ENCODE results near the gene LPO.
A peak's percentile ranks its signal among the peaks of the same experiment; 100 is the strongest.

The LPO gene

DNA sequence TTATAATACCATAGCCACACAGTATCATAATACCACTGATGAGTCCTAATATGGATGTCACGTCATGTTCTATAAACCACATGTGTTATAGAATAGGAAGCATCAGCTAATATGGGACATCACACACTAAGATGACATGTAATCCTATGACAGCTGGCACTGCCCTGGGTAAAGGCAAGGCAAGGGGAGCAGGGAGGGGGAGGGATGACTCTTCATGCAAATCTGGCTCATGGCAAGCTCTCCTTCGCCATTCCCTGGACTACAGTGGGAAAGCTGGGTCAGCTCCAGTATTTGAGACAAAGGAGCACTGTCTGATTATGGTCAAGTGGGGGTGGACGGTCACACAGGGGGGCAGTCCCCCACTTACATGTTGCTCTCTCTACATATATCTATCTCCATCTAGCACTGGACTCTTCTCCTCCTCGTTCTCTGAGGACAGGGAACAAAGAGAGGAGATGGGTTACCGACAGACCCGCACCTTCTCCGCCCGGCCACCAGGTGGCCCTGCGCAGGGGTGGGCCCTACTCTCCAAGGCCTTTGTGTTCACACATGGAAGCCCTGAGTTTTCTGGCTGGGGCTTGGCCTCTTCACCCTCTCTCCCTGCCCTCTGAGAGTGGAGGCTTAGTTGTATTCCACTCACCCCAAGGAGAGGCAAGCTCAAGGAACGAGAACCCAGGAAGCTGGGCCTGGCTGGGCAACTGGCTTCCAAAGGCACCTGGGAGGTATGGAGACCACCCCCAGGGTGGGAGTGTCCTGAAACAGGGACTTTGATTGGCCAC lies 65.8 kb downstream of the LPO start:
- DNase-seq (ENCODE audit: low spot score): peak; percentile 44

- DNase-seq (ENCODE audit: low spot score): no peak
Observed at GRCh38 chr17:58304750-58305486, 66.5 kb downstream of the LPO start.

- no peak for DNase-seq (ENCODE audit: low spot score)
Observed at GRCh38 chr17:58305626-58306025, 67.2 kb downstream of the LPO start.

- DNase-seq (ENCODE audit: low spot score): no peak
Observed at GRCh38 chr17:58306131-58306951, 68.0 kb downstream of the LPO start.

- DNase-seq (ENCODE audit: low spot score): no peak
Observed at GRCh38 chr17:58307468-58308172, 69.2 kb downstream of the LPO start.

DNA sequence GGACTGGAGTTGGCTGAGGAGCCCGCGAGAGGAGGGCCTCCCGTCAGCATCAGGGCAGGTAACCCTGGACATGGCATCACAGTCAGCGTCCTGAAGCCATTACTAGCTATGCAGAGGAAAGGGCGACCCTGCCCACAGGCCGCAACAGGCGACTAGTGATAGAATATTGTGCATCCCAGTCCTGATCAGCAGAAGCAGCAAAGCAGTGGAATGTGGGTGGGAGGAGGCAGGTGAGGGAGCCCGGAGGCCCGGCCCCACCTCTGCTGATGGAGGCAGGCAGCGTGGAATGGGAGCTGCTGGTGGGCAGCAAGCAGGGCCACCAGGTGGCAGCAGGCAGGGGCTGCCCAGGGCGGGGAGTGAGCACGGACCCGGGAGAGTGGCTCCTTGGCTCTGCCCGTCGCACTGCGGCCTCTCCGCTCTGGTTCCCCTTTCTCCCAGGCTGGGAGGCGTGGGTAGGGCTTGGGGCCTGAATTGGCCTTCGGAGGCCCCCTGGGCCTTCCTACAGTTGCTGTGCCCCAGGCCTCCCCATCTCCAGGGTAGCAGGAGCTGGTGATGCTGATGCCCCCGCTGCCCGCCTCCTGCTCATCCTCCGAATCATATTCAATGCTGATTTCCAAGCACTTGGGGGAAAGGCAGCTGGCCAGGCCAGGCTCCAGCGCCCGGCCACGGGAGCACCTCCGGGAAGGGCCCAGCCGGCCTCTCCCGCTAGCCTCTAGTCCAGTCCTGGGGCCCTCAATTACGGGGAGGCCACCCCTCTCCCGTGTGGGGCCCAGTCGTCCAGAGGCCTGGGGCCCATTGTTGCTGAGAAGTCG lies 70.0 kb downstream of the LPO start:
- no peak for DNase-seq (ENCODE audit: low spot score)

- DNase-seq (ENCODE audit: low spot score): no peak
Observed at GRCh38 chr17:58308985-58309917, 70.9 kb downstream of the LPO start.

GRCh38 chr17:58309918-58310259 lies 71.5 kb downstream of the LPO start:
- no peak for DNase-seq (ENCODE audit: low spot score)

- DNase-seq (ENCODE audit: low spot score): no peak
Observed at GRCh38 chr17:58310511-58311428, 72.4 kb downstream of the LPO start.

DNA sequence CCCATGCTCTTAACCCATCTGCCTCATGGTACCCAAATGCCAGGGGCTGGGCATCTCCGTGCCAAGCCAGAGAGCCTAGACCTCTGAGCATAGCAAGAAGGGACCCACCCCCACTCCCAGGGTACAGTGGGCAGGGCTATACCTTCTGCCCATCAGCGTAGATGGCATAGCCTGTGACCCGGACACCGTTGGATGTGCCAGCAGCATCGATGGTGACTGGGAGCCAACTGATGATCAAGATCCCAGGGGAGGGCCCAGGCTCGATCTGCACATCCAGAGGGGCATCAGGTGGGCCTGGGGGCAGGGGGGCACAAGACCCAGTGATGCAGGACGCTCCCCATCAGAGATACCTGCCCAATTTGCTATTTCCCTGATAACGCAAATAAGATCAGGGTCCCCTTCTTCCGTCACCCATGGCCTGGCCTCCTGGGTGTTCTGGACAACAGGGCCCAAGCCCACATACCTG lies 73.1 kb downstream of the LPO start:
- no peak for DNase-seq (ENCODE audit: low spot score)

GRCh38 chr17:58312021-58312630 lies 73.7 kb downstream of the LPO start:
- no peak for DNase-seq (ENCODE audit: low spot score)

DNA sequence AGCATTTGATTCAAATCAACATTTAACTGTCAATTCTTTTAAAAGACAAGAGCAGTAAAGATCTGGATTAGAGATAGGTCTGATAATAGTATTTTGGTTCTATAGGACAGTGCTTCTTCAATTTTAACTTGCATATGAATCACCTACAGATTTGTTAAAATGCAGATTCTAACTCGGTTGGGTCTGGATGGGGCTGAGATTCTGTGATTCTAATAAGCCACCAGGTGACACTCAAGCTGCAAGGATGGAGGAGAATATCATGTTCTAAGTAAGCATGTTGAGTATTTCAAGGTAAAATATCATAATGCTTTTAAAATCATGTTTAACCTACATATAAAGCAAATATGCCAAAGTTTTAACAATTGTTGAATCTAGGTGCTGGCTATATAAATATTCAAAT lies 74.4 kb downstream of the LPO start:
- no peak for DNase-seq (ENCODE audit: low spot score)

- DNase-seq (ENCODE audit: low spot score): no peak
Observed at GRCh38 chr17:58313815-58314705, 75.7 kb downstream of the LPO start.

GRCh38 chr17:58314706-58315015 lies 76.3 kb downstream of the LPO start:
- no peak for DNase-seq (ENCODE audit: low spot score)

DNA sequence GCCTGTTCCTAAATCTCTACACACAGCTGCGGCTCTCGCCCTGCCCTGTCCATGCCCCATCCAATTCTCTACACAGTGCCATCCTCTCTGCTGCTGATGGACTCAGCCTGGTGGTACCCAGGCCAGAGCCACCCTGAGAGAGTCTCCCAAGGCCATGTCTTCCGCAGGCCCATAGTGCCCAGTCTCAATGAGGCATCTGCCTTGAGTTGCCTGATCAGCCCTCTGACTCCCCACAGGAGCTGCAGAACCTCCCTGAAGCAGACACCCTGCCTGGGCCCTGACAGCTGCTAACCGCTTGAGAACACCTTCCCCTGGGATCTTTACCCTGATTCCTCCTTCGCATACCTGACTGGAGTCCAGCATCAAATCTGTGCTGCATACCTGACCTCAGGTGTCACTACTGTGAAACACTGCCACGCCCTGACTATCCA lies 76.9 kb downstream of the LPO start:
- DNase-seq (ENCODE audit: low spot score): no peak

DNA sequence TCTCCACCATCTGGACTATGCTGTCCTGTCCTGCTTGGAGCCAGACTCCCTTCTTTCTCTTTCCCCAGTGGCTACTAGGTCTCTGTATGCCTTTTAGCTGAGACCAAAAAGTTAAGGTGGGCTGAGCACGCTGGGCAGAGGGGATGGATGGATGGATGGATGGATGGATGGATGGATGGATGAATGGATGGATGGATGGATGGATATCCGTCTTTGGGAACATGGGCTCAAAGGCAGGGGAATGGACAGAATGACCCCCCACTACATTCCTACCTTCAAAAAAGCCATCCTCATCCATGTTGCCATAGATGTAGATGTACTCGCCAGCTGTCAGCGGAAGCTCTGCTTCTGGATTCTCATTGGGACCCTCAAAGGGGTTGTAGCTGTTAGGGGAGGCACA lies 77.4 kb downstream of the LPO start:
- DNase-seq (ENCODE audit: low spot score): no peak

DNA sequence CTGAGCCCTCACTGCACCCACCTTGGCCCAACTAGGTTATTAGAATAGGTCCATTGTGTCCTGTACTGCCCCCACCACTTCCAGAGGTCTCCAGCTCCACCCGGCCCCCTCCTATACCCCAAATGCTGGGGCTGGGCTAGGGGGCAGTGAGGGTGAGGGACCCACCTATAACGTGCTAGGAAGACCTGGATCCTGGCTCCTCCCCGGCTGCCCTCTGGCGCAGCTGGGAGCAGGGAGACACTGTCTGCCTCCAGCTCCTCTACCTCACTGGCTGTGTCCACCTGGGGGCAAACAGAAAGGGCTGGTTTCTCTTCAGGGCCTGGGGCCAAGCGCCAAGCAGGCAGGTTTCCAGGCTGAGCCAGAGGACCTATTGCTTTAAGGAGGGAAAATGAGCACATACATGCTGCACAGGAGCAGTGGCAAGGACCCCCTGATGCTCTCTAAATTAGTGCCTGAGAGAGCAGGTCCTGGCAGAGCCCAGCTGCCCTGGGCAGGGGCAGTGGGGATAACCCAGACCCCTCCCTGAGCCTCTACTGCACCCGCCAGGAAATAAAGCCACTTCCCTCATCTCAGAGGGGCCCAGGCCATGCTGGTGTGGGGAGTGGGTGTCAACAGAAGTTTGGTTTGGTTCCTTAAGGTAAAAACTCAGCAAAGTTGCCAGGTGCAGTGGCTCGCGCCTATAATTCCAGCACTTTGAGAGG lies 78.0 kb downstream of the LPO start:
- DNase-seq (ENCODE audit: low spot score): no peak
